Upper lobe of right lung (tissue), 1 donor: ENCODE measurements around the gene HRH3. TPM values are rescaled to one million over a fixed set of nuclear protein-coding genes. Genes with fewer than 3 reads are reported as not detected.

ENCODE experiments used
- ATAC-seq: fragments of 200-7000 bp; cut with Tn5 transposase; one replicate; pipeline ENCODE4 v1.9.1; 2020; ENCODE audit warnings: mild to moderate bottlenecking, moderate library complexity
- DNase-seq: peaks from one replicate; pipeline ENCODE4 v3.0.0-alpha.2; 2020
- H3K27ac ChIP-seq: fragments of 200-600 bp; one replicate; pipeline ENCODE4 v1.8.0; 2022
- H3K27me3 ChIP-seq: fragments of 200-600 bp; one replicate; pipeline ENCODE4 v1.8.0; 2022; ENCODE audit warnings: mild to moderate bottlenecking
- H3K36me3 ChIP-seq: fragments of 200-600 bp; one replicate; pipeline ENCODE4 v1.8.0; 2022
- H3K4me1 ChIP-seq: fragments of 200-600 bp; one replicate; pipeline ENCODE4 v1.8.0; 2022
- H3K4me3 ChIP-seq: fragments of 200-600 bp; one replicate; pipeline ENCODE4 v1.8.0; 2022; ENCODE audit warnings: mild to moderate bottlenecking
- H3K9me3 ChIP-seq: fragments of 200-600 bp; one replicate; pipeline ENCODE4 v1.8.0; 2022
- CTCF ChIP-seq: fragments of 200-600 bp; IDR thresholded peaks from one replicate; pipeline ENCODE4 v1.8.0; 2022; ENCODE audit warnings: antibody characterized with exemption
- intact Hi-C: fragments of 100-400 bp; cut with DNase I; formaldehyde crosslinking; loops from one replicate; pipeline ENCODE4 v1.11.0; 2022
- total RNA-seq: library from RNA; stranded (reverse); fragmentation: NEBNext Ultra II Directional; extraction: Animal tissue kit (Norgen Biotek cat#: 25700); gene quantifications from one replicate; pipeline ENCODE4 v1.2.1, GENCODE V29; 2021
- donor health status: DM: no; HTN: yes; CAD: no; lungs with severe emphysema.

Gene HRH3
- total RNA-seq, 1 donor from 2014 or later = not detected

- H3K27ac ChIP-seq = no peak overlapping the region
- no peaks in the 10 kb centered on the region for H3K4me1 ChIP-seq
- intact Hi-C loops = no loop called here
- H3K9me3 ChIP-seq = no peaks in the 10 kb centered on the region
- DNase-seq (no peak), ATAC-seq (no peak)
- peaks cover 55% of the 10 kb centered on the region for H3K36me3 ChIP-seq
- H3K27me3 ChIP-seq = no peaks in the 10 kb centered on the region
- TF ChIP-seq CTCF = no peak
- no peak overlapping the region for H3K4me3 ChIP-seq
Observed at GRCh38 chr20:62193079-62194025, 26.7 kb downstream of the HRH3 start.

DNA sequence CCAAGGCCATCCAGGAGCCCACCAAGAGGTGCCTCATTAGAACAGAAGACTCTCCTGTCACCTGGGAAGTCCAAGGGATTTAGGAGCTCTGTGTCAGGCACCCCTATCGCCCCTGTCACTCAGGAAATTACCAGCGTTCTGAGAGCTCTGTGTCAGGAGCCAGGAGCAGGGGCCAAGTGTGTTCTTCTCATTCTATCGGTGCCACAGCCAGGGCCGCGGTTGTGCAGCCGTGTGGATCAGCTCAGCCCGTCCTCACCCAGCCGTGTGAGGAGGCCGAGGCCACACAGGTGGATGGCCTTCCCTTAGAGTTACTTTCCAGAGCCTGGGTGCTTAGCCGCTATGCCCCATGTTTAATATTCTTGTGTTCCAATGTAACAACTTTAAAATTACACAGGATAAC is 27.4 kb downstream of the HRH3 start:
- Histone ChIP-seq H3K27ac (no peak overlapping the region), H3K27me3 (no peaks in the 10 kb centered on the region), H3K9me3 (no peaks in the 10 kb centered on the region), H3K4me3 (no peak overlapping the region), H3K4me1 (peaks cover 4% of the 10 kb centered on the region), H3K36me3 (peaks cover 48% of the 10 kb centered on the region)
- TF ChIP-seq CTCF = no peak
- no peak for ATAC-seq
- intact Hi-C loops = no loop called here
- DNase-seq = no peak

DNA sequence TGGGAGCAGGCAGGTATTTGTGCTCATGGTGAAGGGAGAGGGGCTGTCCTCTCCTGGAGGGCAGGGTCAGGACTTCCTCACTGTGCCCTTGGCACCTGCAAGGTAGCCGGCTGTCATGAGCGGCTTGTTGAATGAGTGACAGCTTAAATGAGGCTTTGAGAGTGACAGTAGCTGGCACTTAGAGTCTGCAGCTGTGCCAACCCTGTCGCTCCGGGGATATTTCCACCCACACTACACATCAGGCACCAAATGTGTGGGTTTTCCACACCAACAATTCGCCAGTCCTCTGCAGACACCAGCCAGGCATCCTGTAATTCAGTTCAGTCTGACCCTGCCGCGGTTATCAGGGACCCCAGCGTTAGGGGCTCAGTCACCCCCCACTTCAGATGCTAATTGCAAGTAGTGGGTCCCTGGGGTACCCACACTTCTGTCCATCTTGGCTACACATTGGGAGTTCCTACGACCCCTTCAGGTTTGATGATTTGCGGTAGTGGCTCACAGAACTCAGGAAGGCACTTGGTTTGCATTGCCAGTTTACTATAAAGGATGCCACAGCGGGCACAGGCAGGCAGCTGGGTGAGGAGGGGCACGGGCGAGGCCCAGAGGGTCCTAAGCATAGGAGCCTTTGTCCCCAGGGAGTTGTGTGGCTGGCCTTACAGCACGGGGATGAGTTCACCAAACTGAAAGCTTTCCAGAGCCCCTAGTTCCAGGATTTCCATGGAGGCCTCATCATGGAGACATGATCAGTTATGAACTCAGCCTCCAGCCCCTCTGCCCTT is 28.1 kb downstream of the HRH3 start:
- intact Hi-C loops = no loop called here
- TF ChIP-seq CTCF = no peak
- DNase-seq (no peak), ATAC-seq (no peak)
- Histone ChIP-seq H3K27ac (no peak overlapping the region), H3K9me3 (no peaks in the 10 kb centered on the region), H3K4me3 (no peak overlapping the region), H3K4me1 (peaks cover 9% of the 10 kb centered on the region), H3K36me3 (peaks cover 42% of the 10 kb centered on the region), H3K27me3 (no peaks in the 10 kb centered on the region)

DNA sequence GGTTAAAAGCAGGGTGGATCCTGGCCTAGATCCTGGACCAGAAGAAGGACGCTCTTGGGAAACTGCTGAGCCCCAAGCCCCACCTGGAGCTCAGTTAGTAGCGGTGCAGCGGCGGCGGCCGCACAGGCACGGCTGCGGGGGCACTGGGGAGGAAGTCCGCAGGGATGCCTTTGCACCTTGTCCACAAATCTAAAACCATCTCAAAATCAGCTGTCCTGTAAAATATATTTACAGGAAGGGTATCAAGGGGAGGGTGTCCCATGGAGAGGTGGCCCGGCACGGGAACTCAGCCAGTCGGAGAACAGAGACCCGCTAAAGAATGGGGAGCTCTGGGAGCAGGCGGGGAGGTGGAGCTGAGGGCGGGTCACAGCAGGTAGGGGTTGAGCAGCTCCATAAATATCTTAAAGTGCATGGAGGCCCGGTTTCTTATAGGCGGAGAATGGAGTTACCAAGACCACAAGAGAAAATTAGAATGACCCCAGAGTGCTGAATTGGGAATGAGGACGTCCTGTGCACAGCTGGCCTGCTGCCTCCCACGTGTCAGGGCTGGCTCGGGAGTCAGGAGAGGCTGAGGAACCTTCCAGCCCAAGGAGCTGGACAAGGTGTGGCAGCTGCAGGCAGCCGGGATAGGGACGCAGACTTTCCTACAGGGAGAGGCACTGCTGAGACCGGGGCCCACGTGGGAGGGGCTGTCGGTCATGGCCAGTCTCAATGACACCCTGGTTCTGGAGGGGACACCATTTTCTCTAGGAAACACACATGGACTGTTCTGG is 29.3 kb downstream of the HRH3 start:
- peaks cover 32% of the 10 kb centered on the region for H3K36me3 ChIP-seq
- no peak for DNase-seq
- H3K9me3 ChIP-seq = no peaks in the 10 kb centered on the region
- peaks cover 13% of the 10 kb centered on the region for H3K4me1 ChIP-seq
- intact Hi-C loops = no loop called here
- no peaks in the 10 kb centered on the region for H3K27me3 ChIP-seq
- H3K4me3 ChIP-seq = no peak overlapping the region
- no peak for TF ChIP-seq CTCF
- H3K27ac ChIP-seq = no peak overlapping the region
- no peak for ATAC-seq
